ENCODE measurements around the gene TPRN.

DNA sequence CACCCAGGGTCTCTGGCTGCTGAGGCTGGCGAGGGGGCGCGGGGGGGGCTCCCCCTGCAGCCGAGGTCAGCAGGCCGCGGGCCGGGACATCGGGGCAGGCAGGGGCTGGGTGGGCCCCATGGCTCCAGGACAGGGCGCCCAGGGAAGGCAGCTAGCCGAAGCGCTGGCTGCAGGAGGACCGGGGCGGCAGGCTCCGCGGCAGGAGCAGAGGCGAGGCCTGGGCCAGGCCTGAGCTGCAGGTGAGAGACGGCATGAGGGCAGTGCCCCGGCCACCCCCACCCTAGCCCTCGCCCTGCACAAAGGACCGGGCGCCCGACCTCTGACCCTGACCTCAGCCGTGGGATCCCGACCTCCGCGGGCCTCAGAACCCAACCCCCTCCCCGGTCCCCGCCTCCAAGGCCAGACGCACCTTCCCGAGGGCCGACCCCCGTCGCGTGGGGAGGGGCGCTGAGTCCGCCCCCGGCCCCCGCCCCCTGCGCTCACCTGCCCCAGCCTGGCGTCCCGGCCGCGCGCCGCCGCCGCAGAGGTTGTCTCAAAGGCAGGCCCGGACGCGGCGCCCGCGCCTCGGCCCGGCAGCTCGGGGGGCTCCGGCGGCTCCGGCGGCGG, 21.1 kb upstream of the TPRN start:
- TF ChIP-seq, protein P1, sequence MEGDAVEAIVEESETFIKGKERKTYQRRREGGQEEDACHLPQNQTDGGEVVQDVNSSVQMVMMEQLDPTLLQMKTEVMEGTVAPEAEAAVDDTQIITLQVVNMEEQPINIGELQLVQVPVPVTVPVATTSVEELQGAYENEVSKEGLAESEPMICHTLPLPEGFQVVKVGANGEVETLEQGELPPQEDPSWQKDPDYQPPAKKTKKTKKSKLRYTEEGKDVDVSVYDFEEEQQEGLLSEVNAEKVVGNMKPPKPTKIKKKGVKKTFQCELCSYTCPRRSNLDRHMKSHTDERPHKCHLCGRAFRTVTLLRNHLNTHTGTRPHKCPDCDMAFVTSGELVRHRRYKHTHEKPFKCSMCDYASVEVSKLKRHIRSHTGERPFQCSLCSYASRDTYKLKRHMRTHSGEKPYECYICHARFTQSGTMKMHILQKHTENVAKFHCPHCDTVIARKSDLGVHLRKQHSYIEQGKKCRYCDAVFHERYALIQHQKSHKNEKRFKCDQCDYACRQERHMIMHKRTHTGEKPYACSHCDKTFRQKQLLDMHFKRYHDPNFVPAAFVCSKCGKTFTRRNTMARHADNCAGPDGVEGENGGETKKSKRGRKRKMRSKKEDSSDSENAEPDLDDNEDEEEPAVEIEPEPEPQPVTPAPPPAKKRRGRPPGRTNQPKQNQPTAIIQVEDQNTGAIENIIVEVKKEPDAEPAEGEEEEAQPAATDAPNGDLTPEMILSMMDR (IDR thresholded peaks at IDR 0.05), result no peak
- no peak for TF ChIP-seq POLR2A (IDR thresholded peaks at IDR 0.05)
- no peak for TF ChIP-seq EP300 (IDR thresholded peaks at IDR 0.05)
- no peak for TF ChIP-seq POLR2AphosphoS5 (IDR thresholded peaks at IDR 0.05)

All from sigmoid colon (tissue), 4 donors.